Right lobe of liver (tissue), 6 donors: Measurements from ENCODE around the gene CRISP3. TPM values are rescaled to one million over a fixed set of nuclear protein-coding genes. Genes with fewer than 3 reads are reported as not detected.

Experiments used
- ATAC-seq, 4 donors: fragments of 200-7000 bp; cut with Tn5 transposase; one replicate each; pipeline ENCODE4 v1.9.1; 2020; ENCODE audit warnings: mild to moderate bottlenecking in 4 of 4, moderate library complexity in 4 of 4
- DNase-seq, 3 donors: peaks; one replicate each; pipeline ENCODE4 v3.0.0-alpha.2; 2020
- H3K27ac ChIP-seq, 3 donors: fragments of 200-600 bp; one replicate each; pipeline ENCODE4 v1.8.0; 2022
- H3K27me3 ChIP-seq, 2 donors: fragments of 200-600 bp; one replicate each; pipeline ENCODE4 v1.8.0; 2022
- H3K36me3 ChIP-seq, 4 donors: fragments of 200-600 bp; sonication (generic) in 1 of 4; one replicate each; pipeline versions ENCODE4 v1.5.1 to v1.8.0; 2017 to 2022; ENCODE audit warnings: control low read depth in 1 of 4
- H3K4me1 ChIP-seq, 4 donors: fragments of 200-600 bp; sonication (generic) in 1 of 4; one replicate each; pipeline versions ENCODE4 v1.5.1 to v1.8.0; 2017 to 2022; ENCODE audit warnings: control low read depth in 1 of 4
- H3K4me3 ChIP-seq, 3 donors: fragments of 200-600 bp; one replicate each; pipeline ENCODE4 v1.8.0; 2022
- H3K9me3 ChIP-seq, 4 donors: fragments of 200-600 bp; sonication (generic) in 1 of 4; one replicate each; pipeline versions ENCODE4 v1.5.1 to v1.8.0; 2017 to 2022; ENCODE audit warnings: control low read depth in 1 of 4
- POLR2A ChIP-seq: fragments of 450-650 bp; IDR thresholded peaks from one replicate; pipeline ENCODE4 v1.6.1; 2017; ENCODE audit warnings: antibody characterized with exemption, mild to moderate bottlenecking
- WGBS: methylation state at CpG from one replicate; pipeline ENCODE4 v1.1.6; 2018; ENCODE audit warnings: low coverage, low lambda C conversion rate; ENCODE audit not compliant: insufficient coverage; ENCODE audit errors: missing lambda C conversion rate; 5-methylcytosine and 5-hydroxymethylcytosine counted together
- intact Hi-C, 2 donors: fragments of 100-400 bp; cut with DNase I; formaldehyde crosslinking; loops; one replicate each; pipeline versions ENCODE4 v1.11.2 to v1.14.1; 2022
- total RNA-seq, 6 experiments: library from RNA; depleted of rRNA in 2 of 6; stranded (reverse); fragments of >200 nt in 2 of 6; fragmentation: NEBNext Ultra II Directional in 3 of 6; extraction: Animal tissue kit (Norgen Biotek cat#: 25700) in 3 of 6; gene quantifications; one replicate each; pipeline versions ENCODE4 v1.1.0 to v1.2.4, GENCODE V29; 2016 to 2023
- TF ChIP-seq, protein P1 (sequence below), 4 donors: fragments of 200-600 bp in 3 of 4; fragments of 450-650 bp in 1 of 4; IDR thresholded peaks; one replicate each; pipeline versions ENCODE4 v1.5.1 to v1.8.0; 2016 to 2022; ENCODE audit warnings: antibody characterized with exemption in 4 of 4, mild to moderate bottlenecking in 2 of 4
- donor health status: DM: no; HTN: yes; CAD: no.
- donor health status: DM: no; HTN: no; CAD: no.
- donor health status: DM: no; HTN: no; CAD: no.
- donor health status: DM: no; HTN: yes; CAD: no.
- donor health status: DM: no; HTN: yes; CAD: no.

The CRISP3 gene
- total RNA-seq, 6 experiments from 2014 or later, result 0.21 to 2.3 (median 0.24) TPM; not detected in 1

DNA sequence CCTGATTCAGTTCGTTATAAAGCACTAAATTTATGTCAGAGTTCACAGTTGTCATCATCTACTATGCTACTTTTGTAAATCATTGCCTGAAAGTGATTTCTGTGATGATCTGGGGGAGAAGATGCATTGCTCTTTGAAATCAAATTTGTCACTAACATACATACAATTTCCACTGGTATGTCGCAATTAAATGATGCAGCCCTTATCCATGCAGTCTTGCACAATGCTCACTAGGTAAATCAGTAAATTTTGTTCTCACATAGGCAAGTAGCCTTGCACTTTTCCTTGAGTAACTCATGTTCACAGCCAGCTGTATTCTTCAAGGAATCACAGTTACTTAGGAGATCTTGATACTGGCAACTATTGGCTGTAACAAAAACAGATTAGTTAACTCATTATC is 51.7 kb downstream of the CRISP3 start:
- no peaks in the 10 kb centered on the region for H3K9me3 ChIP-seq
- no peaks in the 10 kb centered on the region for H3K27me3 ChIP-seq
- intact Hi-C loops, result no loop called here
- 52% methylated on average over 2 of the region's 2 CpGs for WGBS
- no peak for ATAC-seq
- no peak for DNase-seq
- H3K4me1 ChIP-seq, result no peaks in the 10 kb centered on the region
- TF ChIP-seq POLR2A, result no peak
- TF ChIP-seq, protein P1, sequence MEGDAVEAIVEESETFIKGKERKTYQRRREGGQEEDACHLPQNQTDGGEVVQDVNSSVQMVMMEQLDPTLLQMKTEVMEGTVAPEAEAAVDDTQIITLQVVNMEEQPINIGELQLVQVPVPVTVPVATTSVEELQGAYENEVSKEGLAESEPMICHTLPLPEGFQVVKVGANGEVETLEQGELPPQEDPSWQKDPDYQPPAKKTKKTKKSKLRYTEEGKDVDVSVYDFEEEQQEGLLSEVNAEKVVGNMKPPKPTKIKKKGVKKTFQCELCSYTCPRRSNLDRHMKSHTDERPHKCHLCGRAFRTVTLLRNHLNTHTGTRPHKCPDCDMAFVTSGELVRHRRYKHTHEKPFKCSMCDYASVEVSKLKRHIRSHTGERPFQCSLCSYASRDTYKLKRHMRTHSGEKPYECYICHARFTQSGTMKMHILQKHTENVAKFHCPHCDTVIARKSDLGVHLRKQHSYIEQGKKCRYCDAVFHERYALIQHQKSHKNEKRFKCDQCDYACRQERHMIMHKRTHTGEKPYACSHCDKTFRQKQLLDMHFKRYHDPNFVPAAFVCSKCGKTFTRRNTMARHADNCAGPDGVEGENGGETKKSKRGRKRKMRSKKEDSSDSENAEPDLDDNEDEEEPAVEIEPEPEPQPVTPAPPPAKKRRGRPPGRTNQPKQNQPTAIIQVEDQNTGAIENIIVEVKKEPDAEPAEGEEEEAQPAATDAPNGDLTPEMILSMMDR (IDR thresholded peaks at IDR 0.05), result no peak
- no peak overlapping the region for H3K4me3 ChIP-seq
- H3K36me3 ChIP-seq, result no peaks in the 10 kb centered on the region
- H3K27ac ChIP-seq, result no peak overlapping the region

Other genes starting within 250 kb of the CRISP3 start
- gene GLYATL3, start 244.5 kb downstream of the CRISP3 start, total RNA-seq, result under 1 TPM in 2 of 6 experiments, not detected in 4; 0.44 to 0.48 TPM
- gene C6orf141, start 193.7 kb downstream of the CRISP3 start, total RNA-seq, result 1 to 10 TPM in 3 of 6 experiments, under 1 TPM in 3; 0.18 to 3.4 (median 0.79) TPM
- gene RHAG, start 107.5 kb downstream of the CRISP3 start, total RNA-seq, result 1 to 10 TPM in 1 of 6 experiments, under 1 TPM in 3, not detected in 2; 0.18 to 2.7 (median 0.85) TPM
- not detected for gene CRISP2, start 30.8 kb downstream of the CRISP3 start, total RNA-seq
- not detected for gene PGK2, start 42.9 kb upstream of the CRISP3 start, total RNA-seq
- gene CRISP1, start 122.1 kb upstream of the CRISP3 start, total RNA-seq, result not detected
- gene DEFB114, start 219.8 kb upstream of the CRISP3 start, total RNA-seq, result not detected
- gene DEFB113, start 225.2 kb upstream of the CRISP3 start, total RNA-seq, result not detected